ENCODE data around the gene USP24.

USP24 gene

GRCh38 chr1:55069280-55069679 lies 145.9 kb downstream of the USP24 start:
- Mint-ChIP-seq H3K4me3 (no peak overlapping the region), H3K9me3 (no peaks in the 10 kb centered on the region), H3K27me3 (ENCODE audit: low read depth, poor library complexity) (no peaks in the 10 kb centered on the region), H3K36me3 (ENCODE audit: low read depth) (peaks cover 63% of the 10 kb centered on the region), H3K27ac (no peak overlapping the region), H3K4me1 (no peaks in the 10 kb centered on the region)
- DNase-seq, result no peak
- TF ChIP-seq, protein P1, sequence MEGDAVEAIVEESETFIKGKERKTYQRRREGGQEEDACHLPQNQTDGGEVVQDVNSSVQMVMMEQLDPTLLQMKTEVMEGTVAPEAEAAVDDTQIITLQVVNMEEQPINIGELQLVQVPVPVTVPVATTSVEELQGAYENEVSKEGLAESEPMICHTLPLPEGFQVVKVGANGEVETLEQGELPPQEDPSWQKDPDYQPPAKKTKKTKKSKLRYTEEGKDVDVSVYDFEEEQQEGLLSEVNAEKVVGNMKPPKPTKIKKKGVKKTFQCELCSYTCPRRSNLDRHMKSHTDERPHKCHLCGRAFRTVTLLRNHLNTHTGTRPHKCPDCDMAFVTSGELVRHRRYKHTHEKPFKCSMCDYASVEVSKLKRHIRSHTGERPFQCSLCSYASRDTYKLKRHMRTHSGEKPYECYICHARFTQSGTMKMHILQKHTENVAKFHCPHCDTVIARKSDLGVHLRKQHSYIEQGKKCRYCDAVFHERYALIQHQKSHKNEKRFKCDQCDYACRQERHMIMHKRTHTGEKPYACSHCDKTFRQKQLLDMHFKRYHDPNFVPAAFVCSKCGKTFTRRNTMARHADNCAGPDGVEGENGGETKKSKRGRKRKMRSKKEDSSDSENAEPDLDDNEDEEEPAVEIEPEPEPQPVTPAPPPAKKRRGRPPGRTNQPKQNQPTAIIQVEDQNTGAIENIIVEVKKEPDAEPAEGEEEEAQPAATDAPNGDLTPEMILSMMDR (IDR thresholded peaks at IDR 0.05), result no peak

GRCh38 chr1:55068638-55069037 lies 146.5 kb downstream of the USP24 start:
- TF ChIP-seq, protein P1 (IDR thresholded peaks at IDR 0.05), result no peak
- H3K36me3 Mint-ChIP-seq (ENCODE audit: low read depth), result peaks cover 61% of the 10 kb centered on the region
- no peaks in the 10 kb centered on the region for H3K9me3 Mint-ChIP-seq
- no peak overlapping the region for H3K4me3 Mint-ChIP-seq
- no peak for DNase-seq
- peak overlapping the region; percentile 34 for H3K27ac Mint-ChIP-seq
- no peaks in the 10 kb centered on the region for H3K4me1 Mint-ChIP-seq
- no peaks in the 10 kb centered on the region for H3K27me3 Mint-ChIP-seq (ENCODE audit: low read depth, poor library complexity)

DNA sequence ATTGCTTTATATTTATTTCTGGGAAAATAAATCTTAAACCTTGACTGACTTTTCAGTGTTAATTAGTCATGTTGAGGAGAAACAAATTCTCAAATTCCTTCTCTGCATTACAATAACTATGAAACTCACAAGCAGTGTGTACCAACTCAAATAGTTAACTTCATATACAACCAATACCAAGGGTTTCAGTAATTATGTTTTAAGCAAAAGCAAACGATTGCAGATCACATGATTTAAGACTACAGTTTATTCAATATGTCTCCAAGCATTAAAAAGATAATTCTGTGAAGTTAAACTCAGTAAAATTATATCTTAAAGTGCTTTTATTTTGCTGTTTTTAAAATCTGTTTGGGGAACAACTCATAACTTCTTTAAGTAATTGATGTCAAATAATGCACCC lies 147.2 kb downstream of the USP24 start:
- no peaks in the 10 kb centered on the region for H3K27me3 Mint-ChIP-seq (ENCODE audit: low read depth, poor library complexity)
- no peaks in the 10 kb centered on the region for H3K4me1 Mint-ChIP-seq
- DNase-seq, result no peak
- no peak overlapping the region for H3K4me3 Mint-ChIP-seq
- no peaks in the 10 kb centered on the region for H3K9me3 Mint-ChIP-seq
- H3K36me3 Mint-ChIP-seq (ENCODE audit: low read depth), result peaks cover 56% of the 10 kb centered on the region
- TF ChIP-seq, protein P1 (IDR thresholded peaks at IDR 0.05), result no peak
- H3K27ac Mint-ChIP-seq, result no peak overlapping the region

GRCh38 chr1:55067022-55067778 lies 148.0 kb downstream of the USP24 start:
- Mint-ChIP-seq H3K4me3 (no peak overlapping the region), H3K4me1 (no peaks in the 10 kb centered on the region), H3K27ac (no peak overlapping the region), H3K27me3 (ENCODE audit: low read depth, poor library complexity) (no peaks in the 10 kb centered on the region), H3K9me3 (no peaks in the 10 kb centered on the region), H3K36me3 (ENCODE audit: low read depth) (peaks cover 49% of the 10 kb centered on the region)
- TF ChIP-seq, protein P1 (IDR thresholded peaks at IDR 0.05), result no peak
- no peak for DNase-seq

GRCh38 chr1:55065648-55066047 lies 149.5 kb downstream of the USP24 start:
- Mint-ChIP-seq H3K4me3 (no peak overlapping the region), H3K4me1 (no peaks in the 10 kb centered on the region), H3K27ac (peak overlapping the region; percentile 90), H3K36me3 (ENCODE audit: low read depth) (peaks cover 38% of the 10 kb centered on the region), H3K9me3 (no peaks in the 10 kb centered on the region), H3K27me3 (ENCODE audit: low read depth, poor library complexity) (no peaks in the 10 kb centered on the region)
- no peak for DNase-seq
- TF ChIP-seq, protein P1 (IDR thresholded peaks at IDR 0.05), result no peak

- no peak overlapping the region for H3K4me3 Mint-ChIP-seq
- no peaks in the 10 kb centered on the region for H3K27me3 Mint-ChIP-seq (ENCODE audit: low read depth, poor library complexity)
- no peak for DNase-seq
- H3K27ac Mint-ChIP-seq, result peak overlapping the region; percentile 9
- TF ChIP-seq, protein P1 (IDR thresholded peaks at IDR 0.05), result no peak
- H3K4me1 Mint-ChIP-seq, result no peaks in the 10 kb centered on the region
- H3K9me3 Mint-ChIP-seq, result no peaks in the 10 kb centered on the region
- H3K36me3 Mint-ChIP-seq (ENCODE audit: low read depth), result peaks cover 30% of the 10 kb centered on the region
Measured at GRCh38 chr1:55064861-55065263, 150.3 kb downstream of the USP24 start.

All from nephron progenitor cell (in vitro differentiated cells).